Hepatocyte (in vitro differentiated cells): ENCODE results near the gene SDSL.

Experiments used
- CTCF ChIP-seq: fragments of 200-600 bp; sonication (generic); IDR thresholded peaks from 2 replicates; pipeline ENCODE4 v1.5.1; 2016; ENCODE audit warnings: antibody characterized with exemption, mild to moderate bottlenecking; ENCODE audit not compliant: poor library complexity
- EZH2 ChIP-seq: fragments of 200-600 bp; sonication (generic); IDR thresholded peaks from 2 replicates; pipeline ENCODE4 v1.6.1; 2016; ENCODE audit warnings: antibody characterized with exemption, mild to moderate bottlenecking, borderline replicate concordance
- EZH2phosphoT487 ChIP-seq: fragments of 200-600 bp; sonication (generic); IDR thresholded peaks from one replicate; pipeline ENCODE4 v1.6.1; 2018; ENCODE audit warnings: antibody characterized with exemption, mild to moderate bottlenecking, low read depth, moderate library complexity; ENCODE audit not compliant: unreplicated experiment, severe bottlenecking

GRCh38 chr12:113440336-113440735 lies 18.2 kb downstream of the SDSL start:
- TF ChIP-seq CTCF (no peak), EZH2 (no peak), EZH2phosphoT487 (no peak)
